Fibroblast of the aortic adventitia (primary cell): ENCODE measurements around the gene FANCI. TPM values are rescaled to one million over a fixed set of nuclear protein-coding genes. Genes with fewer than 3 reads are reported as not detected.
A peak's percentile ranks its signal among the peaks of the same experiment; 100 is the strongest.

Experiments
- DNase-seq: peaks from one replicate; pipeline ENCODE4 v3.0.0-alpha.2; 2010; ENCODE audit warnings: low read depth
- H3K4me3 ChIP-seq: 2 replicates; pipeline ENCODE4 v1.5.1; 2011; ENCODE audit warnings: low read depth, mild to moderate bottlenecking, control low read depth, low read length, moderate library complexity
- total RNA-seq: library from RNA; depleted of rRNA; stranded (reverse); fragments of >200 nt; gene quantifications from 2 replicates; pipeline ENCODE4 v1.2.3, GENCODE V29; 2012; ENCODE audit warnings: low replicate concordance
- TF ChIP-seq, protein P1 (sequence below): IDR thresholded peaks from 2 replicates; pipeline ENCODE4 v1.5.1; 2011; ENCODE audit warnings: mild to moderate bottlenecking, low read length, control low read depth, inconsistent platforms; ENCODE audit not compliant: insufficient read depth

Gene FANCI
- total RNA-seq, 1 donor: 57.8 TPM

DNA sequence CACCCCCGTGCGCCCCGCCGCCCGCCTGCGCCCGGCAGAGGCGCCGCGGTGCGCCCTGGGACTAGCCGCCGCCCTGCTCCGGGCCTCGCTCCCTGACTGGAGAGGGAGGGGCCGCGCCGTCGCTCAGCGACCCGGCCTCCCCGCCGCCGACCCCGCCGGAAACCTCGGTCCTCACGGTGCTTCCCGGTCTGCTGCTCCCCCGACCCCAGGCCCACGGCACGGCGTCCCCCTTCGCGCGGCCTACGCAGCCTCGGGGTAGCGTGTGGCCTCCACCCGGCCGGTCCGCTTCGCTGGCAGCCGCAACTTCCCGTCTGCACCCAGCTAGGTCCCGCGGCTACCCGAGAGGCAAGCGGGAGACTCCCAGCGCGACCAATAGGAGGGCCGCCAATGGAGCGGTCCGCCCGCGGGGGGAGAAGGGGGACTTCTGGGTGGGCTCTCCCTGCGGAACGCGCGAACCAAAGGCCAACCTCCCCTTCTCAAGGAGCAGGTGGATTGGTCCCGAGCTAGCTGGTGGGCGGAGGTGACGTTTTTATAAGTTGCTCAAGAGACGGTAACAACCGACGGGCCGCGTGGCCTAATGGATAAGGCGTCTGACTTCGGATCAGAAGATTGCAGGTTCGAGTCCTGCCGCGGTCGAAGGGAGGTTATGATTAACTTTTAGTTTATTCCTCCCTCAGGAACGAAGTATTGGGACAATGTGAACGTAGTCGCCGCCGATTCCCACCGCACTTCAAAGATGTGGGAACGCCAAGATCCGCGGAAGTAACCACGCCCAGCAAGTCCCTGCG, 90.9 kb downstream of the FANCI start, which contains the start of gene POLG:
TSS of gene POLG (minus strand) at position 315 of the 788 bp plus-strand sequence. CDS start 1,070 bp downstream, outside the sequence.
- TF ChIP-seq, protein P1, sequence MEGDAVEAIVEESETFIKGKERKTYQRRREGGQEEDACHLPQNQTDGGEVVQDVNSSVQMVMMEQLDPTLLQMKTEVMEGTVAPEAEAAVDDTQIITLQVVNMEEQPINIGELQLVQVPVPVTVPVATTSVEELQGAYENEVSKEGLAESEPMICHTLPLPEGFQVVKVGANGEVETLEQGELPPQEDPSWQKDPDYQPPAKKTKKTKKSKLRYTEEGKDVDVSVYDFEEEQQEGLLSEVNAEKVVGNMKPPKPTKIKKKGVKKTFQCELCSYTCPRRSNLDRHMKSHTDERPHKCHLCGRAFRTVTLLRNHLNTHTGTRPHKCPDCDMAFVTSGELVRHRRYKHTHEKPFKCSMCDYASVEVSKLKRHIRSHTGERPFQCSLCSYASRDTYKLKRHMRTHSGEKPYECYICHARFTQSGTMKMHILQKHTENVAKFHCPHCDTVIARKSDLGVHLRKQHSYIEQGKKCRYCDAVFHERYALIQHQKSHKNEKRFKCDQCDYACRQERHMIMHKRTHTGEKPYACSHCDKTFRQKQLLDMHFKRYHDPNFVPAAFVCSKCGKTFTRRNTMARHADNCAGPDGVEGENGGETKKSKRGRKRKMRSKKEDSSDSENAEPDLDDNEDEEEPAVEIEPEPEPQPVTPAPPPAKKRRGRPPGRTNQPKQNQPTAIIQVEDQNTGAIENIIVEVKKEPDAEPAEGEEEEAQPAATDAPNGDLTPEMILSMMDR: no peak
- peak; percentile 99 for DNase-seq
- peak within 1 kb of the TSS; percentile 88 for H3K4me3 ChIP-seq

DNA sequence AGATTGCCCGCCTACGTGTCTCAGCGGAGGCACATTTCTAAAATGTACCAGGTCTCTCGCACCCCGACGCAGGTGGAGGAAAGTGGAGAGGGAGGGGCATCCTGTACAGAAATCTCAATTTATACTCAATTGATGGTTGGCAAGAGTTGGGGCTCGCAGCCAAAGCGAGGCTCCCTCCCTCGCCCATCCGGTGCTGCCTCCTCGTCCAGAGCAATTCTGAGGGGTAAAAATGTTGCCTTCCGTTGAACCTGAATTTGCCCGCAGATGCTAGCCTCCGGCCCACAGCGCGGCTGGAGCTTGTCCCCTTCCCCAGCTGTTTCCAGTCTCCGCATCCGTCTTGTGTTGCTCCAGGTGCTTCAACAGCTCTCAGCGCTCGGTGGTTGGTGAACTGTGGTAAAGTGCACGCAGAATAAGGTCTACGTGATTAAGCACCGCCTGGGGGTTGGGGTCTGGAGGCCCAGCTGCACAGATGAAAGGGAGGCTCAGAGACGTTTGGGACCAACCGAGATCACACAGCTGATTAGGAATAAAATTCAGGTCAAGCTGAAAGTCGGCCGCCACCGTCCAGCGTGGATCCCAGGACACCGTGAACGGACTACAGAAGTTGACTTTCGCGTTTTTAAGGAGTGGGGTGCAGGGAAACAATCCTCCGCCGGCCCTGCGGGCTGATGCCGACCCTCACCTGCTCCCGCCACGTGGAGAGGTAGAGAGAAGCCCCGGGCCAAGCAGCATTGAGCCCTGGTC, 91.7 kb downstream of the FANCI start:
- peak overlapping the region; percentile 39 for H3K4me3 ChIP-seq
- TF ChIP-seq, protein P1: no peak
- DNase-seq: no peak

DNA sequence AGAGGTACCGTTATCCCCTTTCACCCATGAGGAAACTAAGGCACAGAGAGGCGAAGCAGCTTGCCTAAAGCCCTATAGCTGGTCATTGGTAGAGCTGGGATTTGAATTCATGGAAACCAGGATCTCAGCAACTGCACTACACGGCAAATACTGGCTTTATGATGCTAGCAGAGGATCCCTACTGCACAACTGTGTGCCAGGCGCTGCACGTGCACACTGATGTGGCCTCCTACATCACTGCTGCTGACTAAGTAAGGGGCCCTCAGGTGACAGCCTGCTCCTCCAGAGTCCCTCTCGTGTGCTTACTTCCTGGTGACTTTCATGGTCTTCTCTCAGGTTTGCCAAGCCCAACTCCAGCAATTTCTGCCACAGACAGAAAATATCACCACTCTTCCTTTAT, 94.3 kb downstream of the FANCI start:
- H3K4me3 ChIP-seq: no peak overlapping the region
- no peak for DNase-seq
- TF ChIP-seq, protein P1: no peak

DNA sequence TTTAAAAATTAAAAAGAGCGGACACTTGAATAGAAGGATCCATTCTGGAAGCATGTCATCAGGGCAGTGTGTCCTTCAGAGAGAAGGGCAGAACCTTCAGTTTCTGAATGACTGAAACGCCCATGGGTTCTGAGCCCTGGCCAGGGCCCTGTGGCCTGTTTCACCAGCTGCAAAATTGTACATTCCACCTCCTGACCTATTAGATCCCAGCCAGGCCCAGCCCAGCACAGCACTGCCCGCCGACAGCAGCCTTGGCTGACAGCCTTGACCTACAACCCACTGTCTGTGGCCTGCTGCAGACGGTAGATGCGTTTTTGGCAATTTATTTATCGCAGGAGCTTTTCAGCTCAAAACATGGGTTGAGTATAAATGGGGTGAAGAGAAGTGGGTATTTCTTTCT, 96.8 kb downstream of the FANCI start:
- TF ChIP-seq, protein P1: no peak
- DNase-seq: no peak
- no peak overlapping the region for H3K4me3 ChIP-seq

DNA sequence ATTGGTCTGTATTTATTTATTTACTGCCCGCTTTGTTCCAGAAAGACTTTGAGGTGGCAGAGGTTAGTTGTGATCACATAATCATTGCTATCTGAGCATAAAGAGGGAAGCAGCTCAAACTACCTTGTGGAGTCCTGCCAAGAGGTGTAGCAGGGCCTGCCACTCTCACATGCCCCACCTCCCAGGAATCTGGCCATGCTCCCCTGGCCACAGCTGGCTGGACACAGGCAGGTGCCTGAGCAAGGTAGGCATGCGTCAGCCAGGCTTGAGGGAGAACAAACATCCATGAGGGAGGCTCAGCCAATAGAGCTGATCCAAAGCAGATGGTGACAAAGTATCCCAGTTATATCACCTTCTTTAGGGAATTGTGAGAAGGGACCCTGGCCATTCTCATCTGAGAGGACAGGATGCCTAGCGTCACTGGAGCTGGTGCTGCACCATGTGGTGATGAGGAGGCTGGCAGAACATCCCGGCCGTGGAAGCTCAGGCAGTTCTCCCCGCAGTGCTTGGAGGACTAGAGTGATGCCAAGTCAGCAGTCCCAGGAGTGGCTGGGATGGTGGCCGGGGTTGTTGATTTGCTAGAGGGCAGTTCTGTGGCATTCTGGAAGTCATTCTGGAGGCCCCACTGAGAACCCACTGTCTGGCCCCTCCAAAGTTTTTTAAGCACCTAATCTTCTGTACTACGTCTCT, 97.7 kb downstream of the FANCI start:
- no peak for DNase-seq
- TF ChIP-seq, protein P1: no peak
- H3K4me3 ChIP-seq: no peak overlapping the region

DNA sequence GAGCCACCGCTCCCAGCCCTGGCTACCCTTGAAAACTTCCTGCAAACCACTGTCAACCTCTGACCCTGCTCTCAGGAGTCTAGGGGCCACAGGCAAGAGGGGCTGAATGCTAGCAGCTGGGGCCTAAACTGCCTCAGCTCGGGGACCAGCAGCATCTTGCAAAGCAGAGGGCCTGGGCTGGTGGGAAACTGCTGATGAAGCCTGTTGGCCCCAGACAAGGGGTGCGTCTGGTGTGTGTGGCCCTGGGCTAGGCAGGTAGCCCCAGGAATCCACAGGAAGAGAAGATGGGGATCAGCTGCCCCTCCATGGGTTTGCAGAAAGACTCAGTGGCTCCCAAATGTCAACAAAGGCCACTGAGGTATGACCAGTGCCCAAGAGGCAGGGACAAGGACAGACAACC, 99.1 kb downstream of the FANCI start:
- DNase-seq: no peak
- H3K4me3 ChIP-seq: no peak overlapping the region
- TF ChIP-seq, protein P1: no peak
